ENCODE data around the gene LMF1.

- TF ChIP-seq, protein P1, sequence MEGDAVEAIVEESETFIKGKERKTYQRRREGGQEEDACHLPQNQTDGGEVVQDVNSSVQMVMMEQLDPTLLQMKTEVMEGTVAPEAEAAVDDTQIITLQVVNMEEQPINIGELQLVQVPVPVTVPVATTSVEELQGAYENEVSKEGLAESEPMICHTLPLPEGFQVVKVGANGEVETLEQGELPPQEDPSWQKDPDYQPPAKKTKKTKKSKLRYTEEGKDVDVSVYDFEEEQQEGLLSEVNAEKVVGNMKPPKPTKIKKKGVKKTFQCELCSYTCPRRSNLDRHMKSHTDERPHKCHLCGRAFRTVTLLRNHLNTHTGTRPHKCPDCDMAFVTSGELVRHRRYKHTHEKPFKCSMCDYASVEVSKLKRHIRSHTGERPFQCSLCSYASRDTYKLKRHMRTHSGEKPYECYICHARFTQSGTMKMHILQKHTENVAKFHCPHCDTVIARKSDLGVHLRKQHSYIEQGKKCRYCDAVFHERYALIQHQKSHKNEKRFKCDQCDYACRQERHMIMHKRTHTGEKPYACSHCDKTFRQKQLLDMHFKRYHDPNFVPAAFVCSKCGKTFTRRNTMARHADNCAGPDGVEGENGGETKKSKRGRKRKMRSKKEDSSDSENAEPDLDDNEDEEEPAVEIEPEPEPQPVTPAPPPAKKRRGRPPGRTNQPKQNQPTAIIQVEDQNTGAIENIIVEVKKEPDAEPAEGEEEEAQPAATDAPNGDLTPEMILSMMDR (IDR thresholded peaks at IDR 0.05), result no peak
- no peak for TF ChIP-seq POLR2A (IDR thresholded peaks at IDR 0.05)
These were observed 4.5 kb upstream of the LMF1 start for GRCh38 chr16:975291-975690.
